Activated naive CD4-positive, alpha-beta T cell treated with anti-CD3 and anti-CD28 coated beads, Interleukin-2, amount 10 ng/mL, durations not matched to agents 7 days and 5 days (primary cell): ENCODE measurements around the gene PBX4.

ENCODE experiments used
- CTCF ChIA-PET: fragments of 350-600 bp; sonication (Branson Sonifier 250); formaldehyde crosslinking; loops from one replicate; lab custom pipeline; 2021; ENCODE audit warnings: antibody characterized with exemption; lab: Charles Lee
- DNase-seq: peaks from one replicate; pipeline ENCODE4 v3.0.0-alpha.2; 2020
- H3K27ac Mint-ChIP-seq: one replicate; pipeline ENCODE4 v1.8.0; 2021; ENCODE audit warnings: mild to moderate bottlenecking, moderate library complexity, mixed read lengths
- H3K27me3 Mint-ChIP-seq: one replicate; pipeline ENCODE4 v1.8.0; 2021; ENCODE audit warnings: mild to moderate bottlenecking, mixed read lengths
- H3K36me3 Mint-ChIP-seq: one replicate; pipeline ENCODE4 v1.8.0; 2021; ENCODE audit warnings: mixed read lengths
- H3K4me1 Mint-ChIP-seq: one replicate; pipeline ENCODE4 v1.8.0; 2021; ENCODE audit warnings: mixed read lengths
- H3K4me3 Mint-ChIP-seq: one replicate; pipeline ENCODE4 v1.8.0; 2021; ENCODE audit warnings: mild to moderate bottlenecking, moderate library complexity, mixed read lengths
- H3K9me3 Mint-ChIP-seq: one replicate; pipeline ENCODE4 v1.8.0; 2021; ENCODE audit warnings: mixed read lengths

PBX4 gene

DNA sequence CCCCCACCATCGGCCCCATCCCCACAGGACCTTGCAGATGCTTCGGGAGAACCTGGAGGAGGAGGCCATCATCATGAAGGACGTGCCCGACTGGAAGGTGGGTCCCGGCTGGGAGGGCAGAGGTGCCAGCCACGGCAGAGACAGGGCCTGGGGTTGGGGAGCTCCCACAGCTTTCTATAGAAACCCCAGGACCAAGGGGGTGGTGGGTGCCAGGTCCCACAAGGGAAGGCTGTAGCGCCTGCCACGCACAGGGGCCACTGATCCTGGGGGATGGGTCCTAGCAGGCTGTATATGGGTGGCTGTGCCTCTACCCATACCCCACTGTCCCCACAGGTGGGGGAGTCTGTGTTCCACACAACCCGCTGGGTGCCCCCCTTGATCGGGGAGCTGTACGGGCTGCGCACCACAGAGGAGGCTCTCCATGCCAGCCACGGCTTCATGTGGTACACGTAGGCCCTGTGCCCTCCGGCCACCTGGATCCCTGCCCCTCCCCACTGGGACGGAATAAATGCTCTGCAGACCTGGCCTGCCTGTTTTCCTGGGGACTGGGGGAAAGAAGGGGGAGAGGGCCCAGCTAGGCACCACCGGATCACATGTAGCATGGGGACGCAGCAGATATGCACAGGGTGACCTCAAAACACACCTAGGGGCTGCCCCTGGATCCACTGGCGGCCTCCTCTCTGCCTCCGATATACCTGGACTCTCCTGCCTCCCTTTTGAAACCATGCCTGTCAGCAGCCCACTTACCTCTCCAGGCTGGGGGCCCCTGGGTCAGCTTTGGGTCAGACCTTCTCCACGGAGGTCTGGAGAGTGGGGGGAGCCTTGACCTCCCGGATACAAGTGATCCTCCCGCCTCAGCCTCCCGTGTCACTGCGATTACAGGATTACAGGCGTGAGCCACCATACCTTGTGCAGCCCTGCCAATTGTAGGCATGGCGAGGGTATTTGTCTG, 90.5 kb downstream of the PBX4 start:
- H3K4me3 Mint-ChIP-seq: no peak overlapping the region
- no peak for DNase-seq
- no peaks in the 10 kb centered on the region for H3K27me3 Mint-ChIP-seq
- CTCF ChIA-PET: no interaction called here
- peaks cover 29% of the 10 kb centered on the region for H3K36me3 Mint-ChIP-seq
- H3K27ac Mint-ChIP-seq: no peak overlapping the region
- peaks cover 13% of the 10 kb centered on the region for H3K4me1 Mint-ChIP-seq
- no peaks in the 10 kb centered on the region for H3K9me3 Mint-ChIP-seq

DNA sequence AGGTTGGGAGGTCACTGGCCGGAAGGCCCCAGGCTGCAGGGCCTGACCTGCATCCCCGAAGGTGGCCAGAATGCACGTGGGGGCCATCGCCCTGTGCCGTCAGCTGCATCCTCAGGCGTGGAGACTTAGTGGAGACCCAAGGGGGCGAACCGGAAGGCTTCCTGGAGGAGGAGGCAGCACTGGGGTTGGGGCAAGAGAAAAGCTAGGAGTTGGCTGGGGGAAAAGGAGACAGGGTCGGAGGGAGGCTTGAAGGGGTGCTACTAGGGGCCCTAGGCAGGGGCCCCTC, 91.2 kb downstream of the PBX4 start:
- no peak overlapping the region for H3K27ac Mint-ChIP-seq
- H3K4me3 Mint-ChIP-seq: no peak overlapping the region
- CTCF ChIA-PET: no interaction called here
- H3K36me3 Mint-ChIP-seq: peaks cover 31% of the 10 kb centered on the region
- DNase-seq: no peak
- no peaks in the 10 kb centered on the region for H3K27me3 Mint-ChIP-seq
- H3K9me3 Mint-ChIP-seq: no peaks in the 10 kb centered on the region
- H3K4me1 Mint-ChIP-seq: peaks cover 15% of the 10 kb centered on the region

DNA sequence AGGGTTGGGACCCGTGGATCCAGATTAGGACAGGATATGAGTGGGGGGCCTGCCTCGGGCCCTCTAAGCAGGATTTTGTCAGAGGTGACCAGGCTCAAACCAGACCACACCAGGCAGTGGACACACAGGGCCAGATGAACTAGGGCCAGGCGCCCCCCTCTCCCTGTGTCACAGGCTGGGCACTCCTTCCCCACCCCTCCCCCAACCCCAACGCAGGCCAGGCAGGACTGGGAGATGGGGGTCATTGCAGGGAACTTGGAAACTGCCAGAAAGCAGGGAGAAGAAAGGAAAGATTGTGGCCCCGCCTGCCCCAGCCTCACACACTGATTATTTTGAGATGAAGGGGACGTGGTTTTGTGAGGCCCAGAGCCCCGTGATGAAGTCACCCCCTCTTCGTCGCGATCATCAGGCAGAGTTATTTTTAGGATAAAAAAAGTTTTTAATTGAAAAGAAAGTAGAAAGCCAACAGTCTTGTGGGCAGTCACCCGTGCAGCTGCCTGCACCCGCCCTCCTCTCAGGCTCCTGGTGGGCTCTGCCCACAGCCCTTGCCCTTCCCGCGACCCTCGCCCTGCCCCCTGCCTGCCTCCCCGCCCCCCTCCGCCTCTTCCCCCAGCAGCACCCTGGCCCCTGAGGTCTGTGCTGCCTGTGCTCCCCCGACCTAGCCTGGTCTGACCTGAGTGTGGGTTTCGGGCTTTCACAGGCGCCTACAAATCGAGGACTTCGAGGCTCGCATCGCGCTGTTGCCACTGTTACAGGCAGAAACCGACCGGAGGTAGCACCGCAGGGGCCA, 91.7 kb downstream of the PBX4 start:
- H3K36me3 Mint-ChIP-seq: peaks cover 29% of the 10 kb centered on the region
- no peaks in the 10 kb centered on the region for H3K9me3 Mint-ChIP-seq
- CTCF ChIA-PET: no interaction called here
- H3K4me1 Mint-ChIP-seq: peaks cover 12% of the 10 kb centered on the region
- DNase-seq: no peak
- H3K4me3 Mint-ChIP-seq: no peak overlapping the region
- H3K27ac Mint-ChIP-seq: no peak overlapping the region
- H3K27me3 Mint-ChIP-seq: no peaks in the 10 kb centered on the region

DNA sequence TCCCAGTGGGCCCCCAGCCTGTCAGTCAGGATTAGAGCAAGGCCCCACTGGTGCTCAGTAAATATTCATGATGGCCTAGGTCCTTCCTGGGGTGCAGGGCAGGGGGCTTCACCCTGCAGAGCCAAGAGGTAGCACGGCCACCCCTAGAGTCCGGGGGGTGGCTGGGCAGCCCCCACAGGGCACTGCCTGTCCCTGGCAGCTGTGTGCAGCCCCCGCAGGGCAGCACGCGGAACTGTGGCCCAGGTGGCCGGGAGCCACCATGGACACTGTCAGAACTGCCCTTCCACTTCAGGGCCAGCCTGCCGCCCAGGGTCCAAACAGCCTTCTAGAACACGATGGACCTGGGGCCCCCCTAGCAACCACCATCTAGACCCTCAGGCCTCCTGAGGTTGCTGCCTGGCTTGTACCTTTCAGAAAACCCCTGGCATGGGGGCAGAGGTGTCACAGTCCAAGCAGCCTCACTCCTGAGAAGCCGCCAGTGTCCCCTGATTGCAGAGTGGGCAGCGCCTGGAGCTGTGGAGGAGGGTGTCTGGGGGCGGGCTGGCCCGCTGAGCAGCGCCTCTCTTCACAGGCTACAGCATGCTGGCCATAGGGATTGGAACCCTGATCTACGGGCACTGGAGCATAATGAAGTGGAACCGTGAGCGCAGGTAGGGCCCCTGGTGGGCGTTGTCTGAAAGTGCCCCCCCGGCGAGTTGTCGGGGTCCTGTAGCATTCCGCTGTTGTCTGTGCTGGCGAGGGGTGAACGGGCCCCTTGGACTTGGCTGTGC, 92.7 kb downstream of the PBX4 start:
- DNase-seq: no peak
- Mint-ChIP-seq H3K36me3 (peaks cover 32% of the 10 kb centered on the region), H3K27ac (no peak overlapping the region), H3K4me3 (no peak overlapping the region), H3K27me3 (no peaks in the 10 kb centered on the region), H3K4me1 (peaks cover 15% of the 10 kb centered on the region), H3K9me3 (no peaks in the 10 kb centered on the region)
- CTCF ChIA-PET: interaction anchor here (1.2 kb wide), 1 partner anchor 10 kb away, joined by 3 read pairs; no protein-coding TSS in a partner anchor

DNA sequence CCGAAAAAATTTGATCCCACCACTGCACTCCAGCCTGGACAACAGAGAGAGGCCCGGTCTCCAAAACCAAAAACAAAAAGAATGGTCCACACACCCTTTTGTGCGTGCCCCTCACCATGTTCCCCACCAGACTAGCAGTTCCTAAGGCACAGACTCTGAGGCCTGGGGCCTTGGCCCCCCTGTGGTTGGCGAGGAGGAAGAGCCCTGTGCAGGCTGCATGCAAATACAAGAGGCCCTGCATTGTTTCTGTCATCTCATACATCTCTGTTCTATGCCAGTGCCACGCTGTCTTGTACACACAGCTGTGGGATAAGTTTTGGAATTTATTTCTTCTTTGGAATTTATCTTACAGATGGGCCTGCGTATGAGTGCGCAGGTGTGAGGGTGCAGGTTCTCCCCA, 94.4 kb downstream of the PBX4 start:
- CTCF ChIA-PET: interaction anchor here (1.1 kb wide), 1 partner anchor 8 kb away, joined by 3 read pairs; no protein-coding TSS in a partner anchor
- Mint-ChIP-seq H3K4me1 (peaks cover 26% of the 10 kb centered on the region), H3K4me3 (no peak overlapping the region), H3K9me3 (no peaks in the 10 kb centered on the region), H3K36me3 (peaks cover 46% of the 10 kb centered on the region), H3K27me3 (no peaks in the 10 kb centered on the region), H3K27ac (no peak overlapping the region)
- no peak for DNase-seq

DNA sequence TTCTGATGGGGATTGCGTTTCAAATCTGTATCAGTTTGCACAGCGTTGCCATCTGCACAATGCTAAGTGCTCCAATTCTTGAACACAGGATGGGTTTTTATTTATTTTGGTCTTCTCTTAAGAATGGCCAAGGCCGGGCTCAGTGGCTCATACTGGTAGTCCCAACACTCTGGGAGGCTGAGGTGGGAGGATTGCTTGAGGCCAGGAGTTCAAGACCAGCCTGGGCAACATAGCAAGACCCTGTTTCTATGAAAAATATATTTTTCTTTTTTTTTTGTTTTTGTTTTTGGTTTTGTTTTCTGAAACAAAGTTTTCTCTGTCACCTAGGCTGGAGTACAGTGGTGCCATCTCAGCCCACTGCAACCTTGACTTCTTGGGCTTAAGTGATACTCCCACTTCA, 95.3 kb downstream of the PBX4 start:
- CTCF ChIA-PET: interaction anchor here (0.8 to 1.1 kb wide), 2 partner anchors 9 to 11 kb away, joined by 3 read pairs; no protein-coding TSS in a partner anchor
- no peak overlapping the region for H3K27ac Mint-ChIP-seq
- no peak overlapping the region for H3K4me3 Mint-ChIP-seq
- H3K4me1 Mint-ChIP-seq: peaks cover 28% of the 10 kb centered on the region
- H3K9me3 Mint-ChIP-seq: no peaks in the 10 kb centered on the region
- peaks cover 45% of the 10 kb centered on the region for H3K36me3 Mint-ChIP-seq
- H3K27me3 Mint-ChIP-seq: no peaks in the 10 kb centered on the region
- no peak for DNase-seq

DNA sequence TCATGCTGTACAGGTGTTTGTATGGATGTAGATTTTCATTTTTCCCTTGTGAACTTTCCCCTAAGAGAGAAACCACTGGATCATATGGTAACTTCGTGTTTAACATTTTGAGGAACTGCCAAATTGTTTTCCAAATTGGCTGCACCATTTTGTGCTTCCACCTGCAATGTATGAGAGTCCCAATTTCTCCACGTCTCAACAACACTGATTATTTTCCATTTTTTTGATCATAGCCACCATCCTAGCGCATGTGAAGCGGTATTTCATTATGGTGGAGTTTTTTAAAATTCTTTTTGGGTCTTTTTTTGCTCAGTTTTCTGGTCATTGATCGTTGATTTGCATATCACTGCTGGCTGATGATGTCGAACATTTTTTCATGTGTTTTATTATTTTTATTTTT, 97.5 kb downstream of the PBX4 start:
- CTCF ChIA-PET: no interaction called here
- H3K27me3 Mint-ChIP-seq: no peaks in the 10 kb centered on the region
- H3K27ac Mint-ChIP-seq: no peak overlapping the region
- H3K9me3 Mint-ChIP-seq: no peaks in the 10 kb centered on the region
- peaks cover 38% of the 10 kb centered on the region for H3K36me3 Mint-ChIP-seq
- H3K4me1 Mint-ChIP-seq: peaks cover 41% of the 10 kb centered on the region
- no peak overlapping the region for H3K4me3 Mint-ChIP-seq
- DNase-seq: no peak

DNA sequence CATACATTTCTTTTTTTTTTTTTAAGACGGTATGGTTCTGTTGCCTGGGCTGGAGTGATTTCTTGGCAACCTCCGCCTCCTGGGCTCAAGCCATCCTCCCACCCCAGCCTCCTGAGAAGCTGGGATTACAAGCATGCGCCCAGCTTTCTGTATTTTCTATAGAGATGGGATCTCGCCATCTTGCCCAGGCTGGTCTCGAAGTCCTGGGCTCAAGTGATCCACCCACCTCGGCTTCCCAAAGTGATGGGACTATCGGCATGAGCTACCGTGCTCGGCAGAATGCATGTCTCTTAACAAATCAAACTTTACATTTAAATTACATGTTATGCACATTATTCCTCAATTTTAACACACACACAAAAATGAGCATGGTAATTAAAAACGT, 101.3 kb downstream of the PBX4 start:
- peaks cover 37% of the 10 kb centered on the region for H3K36me3 Mint-ChIP-seq
- H3K4me1 Mint-ChIP-seq: peaks cover 38% of the 10 kb centered on the region
- H3K27me3 Mint-ChIP-seq: no peaks in the 10 kb centered on the region
- no peak for DNase-seq
- H3K9me3 Mint-ChIP-seq: no peaks in the 10 kb centered on the region
- peak overlapping the region; percentile 94 for H3K27ac Mint-ChIP-seq
- CTCF ChIA-PET: interaction anchor here (0.9 kb wide), 1 partner anchor 37 kb away, joined by 3 read pairs; no protein-coding TSS in a partner anchor
- H3K4me3 Mint-ChIP-seq: peak overlapping the region; percentile 92

DNA sequence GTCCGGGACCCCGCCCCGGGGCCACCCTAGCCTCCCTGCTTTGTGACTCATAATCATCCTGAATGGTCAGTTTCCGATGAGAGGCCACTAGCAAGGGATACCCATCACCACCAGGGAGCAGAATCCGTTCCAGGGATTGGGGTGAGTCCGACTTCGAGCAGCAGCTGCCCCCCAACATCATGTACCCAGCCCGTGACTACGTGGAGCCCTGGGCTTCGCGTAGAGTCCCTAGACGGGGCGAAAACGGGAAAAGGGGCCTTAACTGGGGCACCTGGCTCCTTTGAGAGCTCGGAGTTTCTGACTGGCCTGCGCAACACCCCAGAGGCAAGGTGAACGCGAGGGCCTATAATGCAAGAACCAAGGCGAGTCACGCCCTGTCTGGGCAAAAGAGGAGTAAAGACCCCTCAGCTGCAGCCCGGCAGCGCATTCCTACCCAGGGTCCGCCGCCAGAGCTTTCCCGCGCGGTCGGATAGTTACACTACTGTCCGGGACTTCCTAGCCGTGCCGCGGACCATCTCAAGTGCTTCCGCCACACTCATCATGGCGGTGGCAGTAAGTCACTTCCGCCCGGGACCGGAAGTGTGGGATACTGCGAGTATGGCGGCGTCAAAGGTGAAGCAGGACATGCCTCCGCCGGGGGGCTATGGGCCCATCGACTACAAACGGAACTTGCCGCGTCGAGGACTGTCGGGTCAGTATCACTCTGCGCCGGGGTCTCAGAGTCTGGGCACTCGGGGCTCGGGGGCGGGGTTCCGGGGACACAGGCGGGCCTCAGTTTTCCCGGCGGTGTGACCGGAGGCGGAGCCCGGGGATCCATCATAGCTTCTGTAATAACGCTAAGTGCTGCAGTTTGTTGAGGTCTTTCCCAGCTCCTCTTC, 102.6 kb downstream of the PBX4 start, which contains the start of gene NDUFA13:
TSS of gene NDUFA13 (plus strand) at position 584 of the 878 bp plus-strand sequence. CDS start at position 598, 14 bp downstream.
- Mint-ChIP-seq H3K36me3 (peaks cover 33% of the 10 kb centered on the region), H3K27me3 (no peaks in the 10 kb centered on the region), H3K4me1 (peaks cover 36% of the 10 kb centered on the region), H3K9me3 (no peaks in the 10 kb centered on the region), H3K27ac (peak within 1 kb of the TSS; percentile 94), H3K4me3 (peak within 1 kb of the TSS; percentile 92)
- DNase-seq: peak; percentile 95
- CTCF ChIA-PET: interaction anchor here (0.9 to 1.5 kb wide), 4 partner anchors 16 to 155 kb away, joined by 3 to 4 read pairs (median 3); no protein-coding TSS in a partner anchor

DNA sequence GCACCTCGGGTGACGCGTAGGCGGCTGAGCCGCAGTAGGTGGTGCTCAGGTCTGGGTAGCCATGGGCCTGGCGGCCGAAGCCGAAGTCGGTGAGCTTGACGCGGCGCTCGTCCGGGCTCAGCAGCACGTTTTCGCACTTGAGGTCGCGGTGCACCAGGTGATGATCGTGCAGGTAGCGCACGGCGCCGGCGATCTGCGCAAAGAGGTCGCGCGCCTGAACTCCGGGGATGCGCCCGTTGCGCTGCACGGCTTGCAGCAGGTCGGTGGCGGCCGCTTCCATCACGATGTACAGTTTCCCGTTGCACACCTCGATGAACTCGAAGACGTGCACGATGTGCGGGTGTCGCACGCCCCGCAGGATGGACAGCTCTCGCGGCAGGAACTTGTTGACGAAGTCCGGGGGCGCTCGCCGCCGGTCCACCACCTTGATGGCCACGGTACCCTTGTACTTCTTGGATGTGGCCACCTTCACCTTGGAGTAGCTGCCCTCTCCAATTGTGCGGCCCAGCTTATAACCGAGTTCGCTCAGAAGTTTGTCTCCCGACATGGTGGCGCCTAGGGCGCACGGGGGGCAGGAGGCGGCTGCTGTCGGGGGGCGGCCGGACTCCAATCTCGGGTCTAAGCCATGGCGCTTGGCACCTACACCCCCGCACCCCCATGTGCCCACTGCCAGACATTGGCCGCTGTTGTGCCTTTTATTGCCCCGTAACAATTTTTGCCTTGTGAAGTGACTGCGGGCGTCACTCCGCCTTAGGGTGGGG, 103.4 kb downstream of the PBX4 start, which contains the start of gene TSSK6:
TSS of gene TSSK6 (minus strand) at position 668 of the 761 bp plus-strand sequence. CDS start at position 547, 121 bp downstream.
- H3K4me3 Mint-ChIP-seq: peak within 1 kb of the TSS; percentile 92
- CTCF ChIA-PET: interaction anchor here (0.9 to 1.5 kb wide), 2 partner anchors 18 to 33 kb away, joined by 3 to 4 read pairs; no protein-coding TSS in a partner anchor
- no peak for DNase-seq
- peak within 1 kb of the TSS; percentile 94 for H3K27ac Mint-ChIP-seq
- H3K36me3 Mint-ChIP-seq: peaks cover 25% of the 10 kb centered on the region
- no peaks in the 10 kb centered on the region for H3K9me3 Mint-ChIP-seq
- peaks cover 30% of the 10 kb centered on the region for H3K4me1 Mint-ChIP-seq
- H3K27me3 Mint-ChIP-seq: no peaks in the 10 kb centered on the region

DNA sequence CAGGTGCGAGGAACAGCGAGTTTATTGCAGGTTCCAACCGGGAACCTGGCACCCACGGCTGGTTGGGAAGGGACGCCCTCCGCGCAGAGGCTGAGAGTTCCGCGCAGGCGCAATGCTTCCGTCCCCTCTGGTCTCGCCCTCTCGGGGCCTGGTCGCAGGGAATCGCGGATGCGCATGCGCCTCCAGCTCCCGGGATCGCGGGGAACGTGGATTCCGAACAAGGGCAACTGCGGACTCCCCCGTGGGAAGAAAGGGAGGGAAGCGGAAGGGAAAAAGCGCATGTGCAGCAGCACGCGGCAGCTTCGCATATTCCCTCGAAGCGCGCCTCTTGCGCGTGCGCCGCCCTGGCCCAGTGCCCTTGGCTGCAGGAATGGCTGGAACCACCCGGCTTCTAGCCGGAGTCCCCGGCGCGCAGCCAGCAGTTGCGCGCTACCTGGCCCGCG, 104.3 kb downstream of the PBX4 start:
- DNase-seq: no peak
- no peaks in the 10 kb centered on the region for H3K9me3 Mint-ChIP-seq
- H3K4me1 Mint-ChIP-seq: peaks cover 26% of the 10 kb centered on the region
- H3K4me3 Mint-ChIP-seq: no peak overlapping the region
- H3K27me3 Mint-ChIP-seq: no peaks in the 10 kb centered on the region
- no peak overlapping the region for H3K27ac Mint-ChIP-seq
- CTCF ChIA-PET: no interaction called here
- peaks cover 18% of the 10 kb centered on the region for H3K36me3 Mint-ChIP-seq

DNA sequence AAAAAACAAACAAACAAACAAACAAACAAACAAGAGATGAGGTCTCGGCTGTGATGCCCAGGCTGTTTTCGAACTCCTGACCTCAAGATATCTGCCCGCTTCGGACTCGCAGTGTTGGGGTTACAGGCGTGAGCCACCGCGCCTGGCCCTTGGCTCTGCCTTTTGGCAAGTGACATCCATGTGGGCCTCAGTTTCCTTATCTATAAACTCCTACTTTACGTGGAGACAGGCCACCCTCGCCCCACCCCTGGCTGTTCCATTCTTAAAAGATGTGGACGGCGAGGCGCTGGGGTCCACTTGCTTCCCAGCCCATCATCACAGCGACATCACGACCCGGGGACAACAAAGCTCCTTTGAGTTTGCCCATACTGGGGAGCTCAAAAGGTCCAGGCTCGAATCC, 104.8 kb downstream of the PBX4 start:
- Mint-ChIP-seq H3K27me3 (no peaks in the 10 kb centered on the region), H3K27ac (no peak overlapping the region), H3K4me3 (peak overlapping the region; percentile 35), H3K4me1 (peaks cover 23% of the 10 kb centered on the region), H3K36me3 (peaks cover 16% of the 10 kb centered on the region), H3K9me3 (no peaks in the 10 kb centered on the region)
- DNase-seq: no peak
- CTCF ChIA-PET: no interaction called here
